NB4 (cell line): Measurements from ENCODE around the gene TUBB8.

Experiments
- CTCF ChIP-seq: IDR thresholded peaks from one replicate; pipeline ENCODE4 v1.5.1; 2012; ENCODE audit warnings: low read depth, low read length
- MAX ChIP-seq: IDR thresholded peaks from 2 replicates; pipeline ENCODE4 v1.6.1; 2011; ENCODE audit warnings: low read depth, low read length

- TF ChIP-seq CTCF, result no peak
- no peak for TF ChIP-seq MAX
Measured at GRCh38 chr10:78556-78955, 29.5 kb upstream of the TUBB8 start.
